RWPE1 (cell line): ENCODE measurements around the gene IER2.
"Not testable (repeated sequence)": the region's sequence is repeated elsewhere in the genome, so short reads cannot be mapped to it uniquely, and the experiment has no call there.

Experiments
- CTCF ChIA-PET: fragments of 350-600 bp; sonication (Branson Sonifier 250); formaldehyde crosslinking; extraction: SDS; loops from one replicate; lab custom pipeline; 2021; lab: Yijun Ruan, JAX
- POLR2A ChIA-PET: fragments of 400-600 bp; formaldehyde crosslinking; extraction: SDS; loops from one replicate; lab custom pipeline; 2020; ENCODE audit warnings: antibody characterized with exemption; ENCODE audit not compliant: low non-redundant PET; lab: Yijun Ruan, JAX
- DNase-seq: peaks from one replicate; pipeline ENCODE4 v3.0.0; 2012; ENCODE audit warnings: low spot score
- H3K27ac ChIP-seq: fragments of 450-650 bp; 2 replicates; pipeline ENCODE4 v1.5.1; 2017
- CTCF ChIP-seq: fragments of 450-650 bp; conservative IDR thresholded peaks from 2 replicates; pipeline ENCODE4 v1.5.1; 2017; ENCODE audit warnings: low read depth, mild to moderate bottlenecking

The IER2 gene

GRCh38 chr19:13138171-13138915 is 11.9 kb upstream of the IER2 start:
- DNase-seq: no peak
- ChIA-PET POLR2A (no interaction called here), CTCF (no interaction called here)
- TF ChIP-seq CTCF: no peak
- peak overlapping the region; percentile 53 for H3K27ac ChIP-seq

- peak overlapping the region; percentile 53 for H3K27ac ChIP-seq
- DNase-seq: no peak
- CTCF ChIA-PET: no interaction called here
- TF ChIP-seq CTCF: no peak
- POLR2A ChIA-PET: no interaction called here
Observed at GRCh38 chr19:13138916-13139198, 11.4 kb upstream of the IER2 start.

- H3K27ac ChIP-seq: peak overlapping the region; percentile 53
- POLR2A ChIA-PET: no interaction called here
- DNase-seq: no peak
- CTCF ChIA-PET: no interaction called here
- TF ChIP-seq CTCF: no peak
Observed at GRCh38 chr19:13139633-13140311, 10.4 kb upstream of the IER2 start.

GRCh38 chr19:13146763-13147563 is 3.2 kb upstream of the IER2 start:
- peak overlapping the region; percentile 100 for H3K27ac ChIP-seq
- ChIA-PET CTCF (interaction anchor here (0.6 kb wide), 2 partner anchors 53 to 169 kb away, joined by 3 to 4 read pairs; no protein-coding TSS in a partner anchor), POLR2A (interaction anchor here (0.6 kb wide), 1 partner anchor 13 kb away, joined by 4 read pairs; no protein-coding TSS in a partner anchor)
- no peak for TF ChIP-seq CTCF
- DNase-seq: no peak

- DNase-seq, CTCF ChIA-PET: not testable (repeated sequence)
- POLR2A ChIA-PET: interaction anchor here (1.8 kb wide), 1 partner anchor 31 kb away, joined by 8 read pairs; the partner anchor contains the start of gene NACC1
- H3K27ac ChIP-seq: peak overlapping the region; percentile 100
Observed at GRCh38 chr19:13149173-13149627, 1.0 kb upstream of the IER2 start.

- ChIA-PET CTCF (interaction anchor here (0.6 to 0.7 kb wide), 2 partner anchors 44 to 172 kb away, joined by 4 to 7 read pairs; no protein-coding TSS in a partner anchor), POLR2A (interaction anchor here (1.8 kb wide), 1 partner anchor 32 kb away, joined by 8 read pairs; the partner anchor contains the start of gene NACC1)
- DNase-seq: no peak
- H3K27ac ChIP-seq: peak overlapping the region; percentile 100
- no peak for TF ChIP-seq CTCF
Observed at GRCh38 chr19:13149628-13150186, 504 bp upstream of the IER2 start.
